ENCODE data around the gene ASL. TPM values are rescaled to one million over a fixed set of nuclear protein-coding genes. Genes with fewer than 3 reads are reported as not detected.
"Not testable (repeated sequence)": the region's sequence is repeated elsewhere in the genome, so short reads cannot be mapped to it uniquely, and the experiment has no call there.

ASL gene
- total RNA-seq, 1 donor: 34.5 TPM

DNA sequence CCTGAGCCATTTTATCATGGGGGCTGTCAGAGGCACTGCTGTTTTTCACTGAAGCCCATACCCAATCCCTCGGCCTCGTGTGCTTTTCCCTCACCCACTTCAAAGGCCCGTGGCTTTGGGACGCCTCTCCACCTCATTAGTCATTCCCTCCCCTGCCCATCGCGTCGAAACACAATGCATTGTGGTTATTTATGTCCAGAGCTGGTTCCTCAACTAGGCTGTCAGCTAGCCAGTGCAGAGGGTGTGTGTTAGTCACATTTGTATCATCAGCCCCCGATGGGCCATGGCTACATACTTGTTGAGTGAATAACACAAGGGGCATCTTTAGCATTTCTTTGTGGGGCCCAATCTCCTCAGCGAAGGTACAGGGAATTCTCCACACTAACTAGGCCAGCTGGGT is 35.2 kb downstream of the ASL start:
- TF ChIP-seq, protein P1, sequence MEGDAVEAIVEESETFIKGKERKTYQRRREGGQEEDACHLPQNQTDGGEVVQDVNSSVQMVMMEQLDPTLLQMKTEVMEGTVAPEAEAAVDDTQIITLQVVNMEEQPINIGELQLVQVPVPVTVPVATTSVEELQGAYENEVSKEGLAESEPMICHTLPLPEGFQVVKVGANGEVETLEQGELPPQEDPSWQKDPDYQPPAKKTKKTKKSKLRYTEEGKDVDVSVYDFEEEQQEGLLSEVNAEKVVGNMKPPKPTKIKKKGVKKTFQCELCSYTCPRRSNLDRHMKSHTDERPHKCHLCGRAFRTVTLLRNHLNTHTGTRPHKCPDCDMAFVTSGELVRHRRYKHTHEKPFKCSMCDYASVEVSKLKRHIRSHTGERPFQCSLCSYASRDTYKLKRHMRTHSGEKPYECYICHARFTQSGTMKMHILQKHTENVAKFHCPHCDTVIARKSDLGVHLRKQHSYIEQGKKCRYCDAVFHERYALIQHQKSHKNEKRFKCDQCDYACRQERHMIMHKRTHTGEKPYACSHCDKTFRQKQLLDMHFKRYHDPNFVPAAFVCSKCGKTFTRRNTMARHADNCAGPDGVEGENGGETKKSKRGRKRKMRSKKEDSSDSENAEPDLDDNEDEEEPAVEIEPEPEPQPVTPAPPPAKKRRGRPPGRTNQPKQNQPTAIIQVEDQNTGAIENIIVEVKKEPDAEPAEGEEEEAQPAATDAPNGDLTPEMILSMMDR (IDR thresholded peaks at IDR 0.05; ENCODE audit: insufficient read depth, low read depth, low read length): no peak
- peak; percentile 65 for DNase-seq (ENCODE audit: low read depth)
- H3K4me3 ChIP-seq (ENCODE audit: low read depth, low read length): no peak overlapping the region

GRCh38 chr7:66114743-66115649 is 39.4 kb downstream of the ASL start, which contains the start of gene CRCP:
TSS of gene CRCP (plus strand) at chr7:66114847. CDS start at chr7:66114963, 116 bp downstream.
- H3K4me3 ChIP-seq (ENCODE audit: low read depth, low read length): peak within 1 kb of the TSS; percentile 90
- TF ChIP-seq, protein P1 (IDR thresholded peaks at IDR 0.05; ENCODE audit: insufficient read depth, low read depth, low read length): peak; percentile 53
- peak; percentile 87 for DNase-seq (ENCODE audit: low read depth)

DNA sequence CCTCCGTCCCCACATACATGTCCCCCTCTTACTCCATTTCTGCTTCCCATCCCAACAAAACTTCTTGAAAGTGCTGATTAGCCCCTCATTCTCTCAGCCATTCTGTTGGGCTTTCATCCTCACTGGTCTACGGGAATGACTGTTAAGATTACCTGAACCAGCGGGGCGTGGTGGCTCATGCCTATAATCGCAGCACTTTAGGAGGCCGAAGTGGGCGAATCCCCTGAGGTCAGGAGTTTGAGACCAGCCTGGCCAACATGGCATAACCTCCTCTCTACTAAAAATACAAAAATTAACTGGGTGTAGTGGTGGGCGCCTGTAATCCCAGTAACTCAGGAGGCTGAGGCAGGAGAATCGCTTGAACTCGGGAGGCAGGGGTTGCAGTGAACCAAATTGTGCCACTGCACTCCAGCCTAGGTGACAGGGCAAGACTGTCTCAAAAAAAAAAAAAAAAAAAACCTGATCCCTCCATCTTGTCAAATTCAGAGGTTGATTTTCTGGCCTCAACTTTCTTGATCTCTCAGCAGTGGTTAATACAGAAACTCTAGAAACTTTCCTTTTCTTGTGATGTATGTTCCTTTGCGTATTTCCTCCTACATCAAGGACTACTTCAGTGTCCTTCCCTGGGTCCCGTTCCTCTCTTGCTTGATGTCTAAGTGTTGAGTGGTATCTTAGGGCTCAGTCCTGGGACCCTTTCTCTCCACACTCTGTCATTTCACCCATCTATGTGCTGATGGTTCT is 41.2 kb downstream of the ASL start:
- DNase-seq (ENCODE audit: low read depth); H3K4me3 ChIP-seq (ENCODE audit: low read depth, low read length): not testable (repeated sequence)

DNA sequence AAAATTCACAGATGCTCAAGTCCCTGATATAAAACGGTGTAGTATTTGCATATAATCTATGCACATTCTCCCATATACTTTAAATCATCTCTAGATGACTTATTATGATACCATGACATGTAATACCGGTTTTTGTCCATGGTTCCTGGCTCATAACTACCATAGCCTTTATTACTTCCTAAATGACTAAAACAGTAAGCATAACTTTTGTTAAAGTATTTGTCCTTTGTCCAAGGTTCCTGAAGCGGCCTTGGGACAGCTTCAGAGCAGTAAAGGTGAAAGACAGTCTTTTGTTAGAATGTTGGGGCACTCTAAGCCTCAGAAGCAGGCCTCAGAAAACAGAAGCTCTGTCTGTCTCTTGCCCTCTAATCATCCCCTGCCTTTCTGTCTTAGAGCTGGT is 43.0 kb downstream of the ASL start:
- TF ChIP-seq, protein P1 (IDR thresholded peaks at IDR 0.05; ENCODE audit: insufficient read depth, low read depth, low read length): no peak
- no peak for DNase-seq (ENCODE audit: low read depth)
- no peak overlapping the region for H3K4me3 ChIP-seq (ENCODE audit: low read depth, low read length)

- no peak overlapping the region for H3K4me3 ChIP-seq (ENCODE audit: low read depth, low read length)
- DNase-seq (ENCODE audit: low read depth): no peak
- TF ChIP-seq, protein P1 (IDR thresholded peaks at IDR 0.05; ENCODE audit: insufficient read depth, low read depth, low read length): no peak
These were observed 43.7 kb downstream of the ASL start for GRCh38 chr7:66119245-66119850.

GRCh38 chr7:66123175-66123528 is 47.5 kb downstream of the ASL start:
- DNase-seq (ENCODE audit: low read depth): no peak
- TF ChIP-seq, protein P1 (IDR thresholded peaks at IDR 0.05; ENCODE audit: insufficient read depth, low read depth, low read length): no peak
- no peak overlapping the region for H3K4me3 ChIP-seq (ENCODE audit: low read depth, low read length)

DNA sequence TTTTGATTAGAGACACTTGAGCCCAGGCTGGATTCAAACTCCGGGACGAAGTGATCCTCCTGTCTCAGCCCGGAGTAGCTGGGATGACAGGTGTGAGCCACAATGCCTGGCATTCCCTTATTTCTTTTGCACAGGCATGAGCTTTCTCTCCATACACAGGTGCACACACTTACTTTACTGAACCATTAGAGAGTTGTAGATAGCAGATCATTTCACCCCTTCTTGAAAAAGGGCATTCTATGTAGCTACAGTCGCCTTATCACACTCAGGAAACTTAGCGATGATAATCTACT is 48.9 kb downstream of the ASL start:
- H3K4me3 ChIP-seq (ENCODE audit: low read depth, low read length); DNase-seq (ENCODE audit: low read depth): not testable (repeated sequence)

Measured in fibroblast of villous mesenchyme (primary cell).